ENCODE results near the gene NVL.
A peak's percentile ranks its signal among the peaks of the same experiment; 100 is the strongest.
"Not testable (repeated sequence)": the region's sequence is repeated elsewhere in the genome, so short reads cannot be mapped to it uniquely, and the experiment has no call there.

NVL gene

GRCh38 chr1:224329842-224330753, at the start of gene NVL:
NVL (minus strand) TSS chr1:224330172; CDS start chr1:224330127, 45 bp downstream.
- peak; percentile 75 to 83 for DNase-seq

DNA sequence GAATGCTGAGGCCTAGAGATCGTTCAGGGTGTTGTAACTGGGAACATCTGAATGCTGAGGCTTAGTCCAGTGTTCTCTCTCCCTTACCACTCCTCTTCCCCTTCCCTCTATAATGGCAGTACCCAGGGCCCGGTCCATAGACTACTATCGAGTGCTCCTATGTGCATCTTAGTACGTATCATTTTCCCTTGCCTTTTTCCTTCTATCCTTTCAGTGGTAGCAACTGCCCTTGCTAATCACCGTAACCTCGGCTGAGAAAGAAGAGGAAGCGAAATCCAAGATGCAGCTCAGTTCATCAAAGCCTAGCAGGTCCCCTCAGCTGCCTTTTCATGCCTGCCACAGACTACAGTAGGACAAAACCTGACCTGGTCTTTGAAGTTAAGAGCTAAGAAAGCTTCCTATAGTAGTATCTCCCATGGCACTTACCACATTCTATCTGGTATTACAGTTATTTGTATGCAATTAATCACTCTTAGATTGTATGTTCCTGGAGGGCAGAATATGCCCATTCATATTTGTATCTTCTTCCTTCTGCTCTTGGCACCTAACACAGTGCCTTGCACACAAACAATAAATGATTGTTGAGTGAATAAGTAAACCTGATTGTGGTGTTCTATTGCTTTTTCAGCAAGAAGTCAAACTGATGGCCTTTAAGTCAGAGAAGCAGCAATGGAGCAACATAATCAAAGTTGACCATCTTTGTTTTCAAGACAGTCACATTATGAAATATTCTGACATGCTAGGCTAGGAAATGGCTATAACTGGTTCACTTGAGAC, 49.1 kb upstream of the NVL start:
- no peak for DNase-seq

- peak in 1 of 2 donors; percentile 35 for DNase-seq
Measured at GRCh38 chr1:224377676-224378006, 47.7 kb upstream of the NVL start.

DNA sequence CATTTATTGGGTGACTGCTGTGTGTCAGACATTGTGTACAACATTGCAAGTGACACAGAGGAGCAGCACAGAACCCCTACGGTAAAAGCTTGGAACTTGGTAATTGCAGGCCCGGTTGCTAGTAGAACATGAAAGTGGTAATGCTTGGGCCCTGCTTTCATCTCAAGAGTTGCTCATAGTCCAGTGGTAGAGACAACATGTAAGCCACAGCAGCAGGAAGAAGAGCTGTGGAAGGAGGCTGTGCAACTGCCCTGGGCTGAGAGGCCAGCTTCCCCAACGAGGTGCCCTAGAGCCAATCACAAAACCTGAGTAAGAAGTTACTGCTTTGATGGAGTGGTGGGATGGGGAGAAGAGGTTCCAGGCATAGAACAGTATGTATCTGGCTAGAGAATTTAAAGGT, 45.1 kb upstream of the NVL start:
- no peak for DNase-seq

- no peak for DNase-seq
Measured at GRCh38 chr1:224373008-224373590, 43.1 kb upstream of the NVL start.

DNA sequence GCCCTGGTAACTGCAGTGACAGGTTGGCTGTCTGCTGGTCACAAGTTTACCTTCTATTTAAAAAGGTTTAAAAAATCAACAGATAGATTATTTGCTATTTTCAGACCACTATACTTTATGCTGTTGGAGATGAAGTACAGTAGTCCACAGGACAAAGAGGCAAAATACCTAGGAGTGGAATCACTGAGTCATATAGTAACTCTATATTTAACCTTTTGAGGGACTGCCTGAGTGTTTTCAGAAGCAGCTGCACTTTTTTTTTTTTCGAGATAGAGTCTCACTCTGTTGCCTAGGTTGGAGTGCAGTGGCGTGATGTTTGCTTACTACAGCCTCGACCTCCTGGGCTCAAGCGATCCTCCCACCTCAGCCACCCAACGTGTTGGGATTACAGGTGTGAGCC, 38.4 kb upstream of the NVL start:
- DNase-seq = no peak

DNA sequence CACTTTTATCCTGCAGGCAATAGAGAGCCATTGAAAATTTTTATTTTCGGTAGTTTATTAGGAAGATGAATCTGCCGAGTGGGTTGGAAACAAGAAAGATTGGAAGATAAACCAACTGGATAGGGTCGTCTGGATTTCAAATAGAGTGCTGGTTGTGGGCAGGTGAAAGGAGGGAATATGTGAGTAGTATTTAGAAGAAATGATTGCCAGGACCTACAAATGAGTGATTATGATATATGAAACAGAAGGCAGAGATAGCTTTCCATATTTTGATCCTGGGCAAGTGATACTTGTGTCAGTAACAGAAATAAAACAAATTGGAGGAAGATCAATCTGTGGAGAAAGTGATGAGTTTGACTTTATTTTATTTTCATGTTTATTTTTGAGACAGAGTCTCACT, 29.2 kb upstream of the NVL start:
- no peak for DNase-seq

DNA sequence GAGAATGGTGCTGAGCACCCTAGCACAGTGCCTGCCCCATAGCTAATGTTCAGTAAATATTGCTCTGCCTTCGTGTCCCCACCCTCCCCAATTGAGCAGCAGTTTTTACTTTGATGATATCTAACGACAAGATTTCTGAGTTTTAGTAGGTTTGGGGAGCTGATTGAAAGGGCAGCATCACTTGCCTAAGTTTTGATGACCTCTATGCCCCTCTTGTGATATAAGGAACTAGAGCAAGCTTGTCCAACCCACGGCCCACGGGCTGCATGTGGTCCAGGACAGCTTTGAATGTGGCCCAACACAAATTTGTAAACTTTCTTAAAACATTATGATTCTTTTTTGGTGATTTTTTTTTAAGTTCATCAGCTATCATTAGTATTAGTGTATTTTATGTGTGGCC, 28.3 kb upstream of the NVL start:
- no peak for DNase-seq

DNA sequence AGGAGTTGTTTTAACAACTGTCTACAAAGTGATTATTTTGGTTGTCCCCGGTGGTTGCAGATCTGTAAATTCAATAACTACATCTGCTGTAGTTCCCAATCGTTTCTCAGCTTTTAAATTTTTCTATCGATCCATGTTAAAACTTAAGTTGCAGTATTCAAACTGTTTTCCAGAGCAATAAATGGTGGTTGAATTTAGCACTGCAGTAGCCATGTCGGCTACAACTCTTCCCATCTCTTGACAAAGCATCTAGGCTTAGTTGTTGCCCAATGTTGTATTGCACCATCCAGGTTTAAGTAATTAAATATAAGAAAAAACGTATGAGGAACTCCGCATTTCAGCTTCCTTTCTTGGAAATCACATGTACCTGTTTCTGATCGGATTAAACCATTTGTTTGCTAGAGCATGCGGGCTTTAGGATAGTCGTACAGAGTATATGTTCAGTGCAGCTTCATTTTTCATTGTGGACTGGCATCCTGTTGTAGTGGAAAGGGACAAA, 27.7 kb upstream of the NVL start:
- DNase-seq = peak; percentile 24 to 45

DNA sequence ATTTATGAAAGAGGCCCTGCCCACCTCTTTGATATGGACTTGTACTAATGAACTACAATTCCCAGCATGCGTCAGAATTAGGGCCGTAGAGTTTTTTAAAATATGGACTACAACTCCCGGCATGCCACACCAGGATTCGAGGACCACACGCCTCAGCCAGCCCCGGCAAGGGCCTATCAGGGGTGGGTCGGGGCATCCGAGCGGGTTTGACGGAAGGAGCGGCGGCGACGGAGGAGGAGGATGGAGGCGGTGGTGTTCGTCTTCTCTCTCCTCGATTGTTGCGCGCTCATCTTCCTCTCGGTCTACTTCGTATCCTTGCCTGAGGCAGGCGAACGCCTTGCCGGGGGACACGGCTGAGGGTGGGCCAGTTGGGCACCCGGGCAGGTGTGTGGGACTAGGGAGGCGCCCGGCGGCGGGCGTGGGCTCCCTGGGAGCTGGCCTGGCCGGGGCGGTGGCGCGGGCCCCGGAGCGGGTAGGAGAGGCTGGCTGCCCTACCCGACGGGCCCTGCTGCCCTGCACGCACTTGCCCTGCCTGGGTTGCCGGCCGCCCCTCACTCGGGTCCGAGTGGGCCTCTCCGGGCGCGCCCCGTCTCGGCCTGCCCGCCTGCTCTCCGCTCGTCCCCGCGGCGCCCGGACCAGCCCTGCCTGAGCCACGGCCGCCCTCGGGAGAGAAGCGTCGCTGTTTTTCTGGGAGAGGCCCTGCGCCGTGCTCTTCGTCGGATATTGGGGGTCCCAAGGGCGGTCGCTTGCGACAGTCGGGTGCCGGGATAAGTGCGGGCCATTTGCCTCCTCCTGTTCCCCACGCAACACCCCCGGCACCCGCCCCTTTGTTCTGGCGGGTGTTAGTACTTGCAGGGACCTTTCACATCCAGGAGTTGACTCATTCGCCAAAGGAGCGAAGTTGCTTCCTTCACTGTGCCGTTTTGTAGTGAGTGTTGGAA, 27.0 kb upstream of the NVL start, which contains the start of gene CNIH4:
TSS of gene CNIH4 (plus strand) at position 195 of the 941 bp plus-strand sequence. CDS start at position 241, 46 bp downstream.
- peak; percentile 93 to 96 for DNase-seq

DNA sequence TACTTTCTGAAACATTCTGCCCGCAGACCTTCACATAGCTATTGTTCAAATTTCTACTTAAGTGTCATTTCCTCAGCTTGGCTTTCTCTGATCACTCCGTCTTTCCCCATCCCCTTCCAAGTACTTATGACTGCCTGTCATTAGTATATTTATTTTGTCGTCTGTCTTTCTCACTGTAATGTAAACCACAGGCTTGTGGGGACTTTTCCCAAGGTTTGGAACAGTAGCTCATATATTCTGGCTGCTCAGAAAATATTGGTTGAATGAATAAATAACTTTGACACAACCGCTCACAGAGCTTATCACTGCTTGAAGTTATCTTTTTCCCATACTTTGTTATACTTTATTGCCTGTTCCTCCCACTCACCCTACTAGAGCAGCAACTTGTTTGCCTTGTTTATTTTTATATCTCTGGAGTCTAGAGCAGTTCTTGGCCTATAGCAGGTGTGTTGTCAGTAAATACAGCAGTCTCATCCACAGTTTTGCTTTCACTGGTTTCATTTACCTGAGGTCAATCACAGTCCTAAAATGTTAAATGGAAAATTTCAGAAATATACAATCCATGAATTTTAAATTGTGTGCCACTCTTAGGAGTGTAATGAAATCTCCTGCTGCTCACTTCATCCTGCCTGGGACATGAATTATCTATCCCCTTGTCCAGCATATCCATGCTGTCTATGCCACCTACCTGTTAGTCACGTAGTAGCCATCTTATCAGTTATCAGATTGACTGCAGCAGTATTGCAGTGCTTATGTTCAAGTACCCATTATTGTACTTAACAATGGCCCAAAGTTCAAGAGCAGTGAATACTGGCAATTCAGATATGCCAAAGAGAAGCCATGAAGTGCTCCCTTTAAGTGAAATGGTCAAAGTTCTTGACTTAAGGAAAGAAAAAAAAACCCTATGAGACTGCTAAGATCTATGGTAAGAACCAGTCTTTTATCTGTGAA, 24.3 kb upstream of the NVL start:
- no peak for DNase-seq

- DNase-seq = not testable (repeated sequence)
Measured at GRCh38 chr1:224352436-224353085, 22.6 kb upstream of the NVL start.

- not testable (repeated sequence) for DNase-seq
Measured at GRCh38 chr1:224349716-224350115, 19.7 kb upstream of the NVL start.

DNA sequence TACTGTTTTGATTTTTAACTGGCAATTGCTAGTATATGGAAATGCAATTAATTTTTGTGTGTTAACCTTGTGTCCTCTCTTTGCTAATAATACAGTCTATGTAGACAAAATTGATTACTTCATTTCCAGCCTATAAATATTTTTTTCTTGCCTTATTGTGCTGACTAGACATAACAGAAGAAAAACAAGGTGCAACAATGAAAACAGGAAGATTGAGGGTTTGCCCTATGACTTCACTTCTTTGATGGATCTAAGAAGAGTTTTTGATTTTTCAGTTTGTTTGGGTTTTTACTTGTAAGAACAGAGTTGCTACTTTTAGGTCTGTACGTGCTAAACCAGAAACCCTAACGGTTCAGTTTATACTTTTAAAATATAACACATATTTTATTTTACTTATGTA, 18.2 kb upstream of the NVL start:
- peak in 1 of 2 donors; percentile 15 for DNase-seq

GRCh38 chr1:224343679-224344078, 13.7 kb upstream of the NVL start:
- peak in 1 of 2 donors; percentile 14 for DNase-seq

GRCh38 chr1:224340453-224341384, 10.7 kb upstream of the NVL start:
- peak; percentile 12 to 38 for DNase-seq

DNA sequence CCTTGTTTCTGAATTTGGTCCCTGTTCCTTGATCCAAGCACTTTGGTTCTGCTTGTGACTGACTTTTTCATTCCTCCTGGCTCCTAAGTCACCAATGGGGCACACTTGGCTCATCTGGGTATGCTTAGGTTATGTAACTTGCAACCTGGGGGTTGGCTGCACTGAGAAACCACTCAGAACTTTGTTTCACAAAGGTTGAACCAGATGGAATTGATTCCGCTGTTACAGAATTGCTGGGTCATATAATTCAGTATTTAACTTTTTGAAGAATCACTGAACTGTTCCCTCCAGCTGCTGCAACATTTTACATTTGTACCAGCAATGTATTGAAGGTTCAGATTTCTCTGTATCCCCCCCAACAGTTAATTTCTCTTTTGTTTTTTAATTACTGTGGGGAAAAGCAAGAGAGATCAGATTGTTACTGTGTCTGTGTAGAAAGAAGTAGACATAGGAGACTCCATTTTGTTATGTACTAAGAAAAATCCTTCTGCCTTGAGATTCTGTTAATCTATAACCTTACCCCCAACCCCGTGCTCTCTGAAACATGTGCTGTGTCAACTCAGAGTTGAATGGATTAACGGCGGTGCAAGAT, 9.6 kb upstream of the NVL start:
- no peak for DNase-seq

- no peak for DNase-seq
Measured at GRCh38 chr1:224338150-224338838, 8.3 kb upstream of the NVL start.
